BLaER1 treated with 17β-estradiol and CSF1 and Interleukin-3, amounts not matched to agents 10 nM and 100 nM (cell line): ENCODE measurements around the gene PKP2.
A peak's percentile ranks its signal among the peaks of the same experiment; 100 is the strongest.

Source experiments
- H3K27ac ChIP-seq, 11 experiments: shearing (Covaris generic); formaldehyde crosslinking; 2 replicates each; pipeline ENCODE4 v1.8.1; 2022
- H3K27me3 ChIP-seq, 11 experiments: shearing (Covaris generic); formaldehyde crosslinking; 2 replicates each; pipeline ENCODE4 v1.8.1; 2022
- H3K36me3 ChIP-seq, 11 experiments: shearing (Covaris generic); formaldehyde crosslinking; 2 replicates each; pipeline ENCODE4 v1.8.1; 2022
- H3K4me1 ChIP-seq, 10 experiments: shearing (Covaris generic); formaldehyde crosslinking; 2 replicates each; pipeline ENCODE4 v1.8.1; 2022
- H3K4me2 ChIP-seq, 11 experiments: shearing (Covaris generic); formaldehyde crosslinking; 2 replicates each; pipeline ENCODE4 v1.8.1; 2022
- H3K4me3 ChIP-seq, 10 experiments: shearing (Covaris generic); formaldehyde crosslinking; 2 replicates each; pipeline ENCODE4 v1.8.1; 2022
- H3K9ac ChIP-seq, 11 experiments: shearing (Covaris generic); formaldehyde crosslinking; 2 replicates each; pipeline ENCODE4 v1.8.1; 2022
- H3K9me3 ChIP-seq, 11 experiments: shearing (Covaris generic); formaldehyde crosslinking; replicated peaks in 1 of 11; 2 replicates each; pipeline ENCODE4 v1.8.1; 2022
- H4K20me1 ChIP-seq, 11 experiments: shearing (Covaris generic); formaldehyde crosslinking; 2 replicates each; pipeline ENCODE4 v1.8.1; 2022
- Cebpa-rat ChIP-seq, 11 experiments: shearing (Covaris generic); IDR thresholded peaks; 2 replicates each; pipeline ENCODE4 v1.8.1; 2022

Gene PKP2

DNA sequence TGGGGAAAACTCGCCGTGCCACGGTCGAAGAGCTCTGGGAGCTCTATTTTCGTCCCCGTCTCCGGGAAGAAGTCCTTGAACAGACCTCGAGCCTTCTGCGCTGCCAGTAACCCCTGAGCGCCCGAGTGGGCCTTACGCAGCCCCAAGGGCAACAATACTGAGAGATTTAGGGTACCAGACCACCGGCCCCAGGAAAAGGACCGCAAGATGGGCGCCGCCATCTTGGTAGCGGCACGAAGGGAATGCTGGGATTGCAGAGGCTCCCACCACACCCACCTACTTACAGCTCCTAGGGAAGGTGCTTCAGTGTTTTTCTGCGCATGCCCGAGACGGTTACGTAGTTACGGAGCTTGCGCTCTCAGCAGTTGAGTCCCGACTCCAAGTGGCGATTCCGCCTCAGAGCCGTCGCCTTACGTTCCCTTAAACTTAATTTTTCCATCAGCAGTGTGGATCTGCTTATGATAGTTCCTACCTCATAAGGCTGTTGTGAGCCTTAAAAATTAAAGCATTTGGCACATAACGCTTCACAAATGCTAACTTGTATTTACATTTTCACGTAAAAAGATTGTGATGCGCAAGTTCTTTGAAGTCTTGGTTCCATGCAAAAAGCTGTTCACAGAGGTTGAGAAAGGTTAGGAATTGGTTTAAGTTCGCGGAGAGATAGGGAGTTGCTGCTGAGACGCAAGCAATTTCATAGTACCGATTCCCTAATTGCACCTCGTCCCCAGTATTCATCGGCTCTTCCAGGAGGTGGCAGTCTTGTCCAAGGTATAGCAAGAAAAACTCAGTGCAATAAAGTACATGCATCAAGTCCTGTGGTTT lies 140.7 kb downstream of the PKP2 start, which contains the start of gene YARS2:
TSS of gene YARS2 (minus strand) at position 244 of the 822 bp plus-strand sequence. CDS start at position 221, 23 bp downstream.
- Histone ChIP-seq H3K9ac (peak within 1 kb of the TSS; percentile 91 to 98 (median 95)), H3K27me3 (no peaks in the 10 kb centered on the region), H3K27ac (peak within 1 kb of the TSS; percentile 86 to 98 (median 95)), H3K4me1 (peaks cover 13 to 23% (median 19%) of the 10 kb centered on the region in 10 experiments), H3K4me2 (peak within 1 kb of the TSS; percentile 76 to 96 (median 92)), H3K9me3 (no peaks in the 10 kb centered on the region), H4K20me1 (peaks cover 0 to 34% (median 17%) of the 10 kb centered on the region in 11 experiments; a peak in 16 of 22 replicates), H3K36me3 (peaks cover 23 to 33% (median 31%) of the 10 kb centered on the region in 11 experiments), H3K4me3 (peak within 1 kb of the TSS; percentile 74 to 99 (median 90))
- TF ChIP-seq Cebpa-rat (IDR thresholded peaks at IDR 0.05) = no peak

DNA sequence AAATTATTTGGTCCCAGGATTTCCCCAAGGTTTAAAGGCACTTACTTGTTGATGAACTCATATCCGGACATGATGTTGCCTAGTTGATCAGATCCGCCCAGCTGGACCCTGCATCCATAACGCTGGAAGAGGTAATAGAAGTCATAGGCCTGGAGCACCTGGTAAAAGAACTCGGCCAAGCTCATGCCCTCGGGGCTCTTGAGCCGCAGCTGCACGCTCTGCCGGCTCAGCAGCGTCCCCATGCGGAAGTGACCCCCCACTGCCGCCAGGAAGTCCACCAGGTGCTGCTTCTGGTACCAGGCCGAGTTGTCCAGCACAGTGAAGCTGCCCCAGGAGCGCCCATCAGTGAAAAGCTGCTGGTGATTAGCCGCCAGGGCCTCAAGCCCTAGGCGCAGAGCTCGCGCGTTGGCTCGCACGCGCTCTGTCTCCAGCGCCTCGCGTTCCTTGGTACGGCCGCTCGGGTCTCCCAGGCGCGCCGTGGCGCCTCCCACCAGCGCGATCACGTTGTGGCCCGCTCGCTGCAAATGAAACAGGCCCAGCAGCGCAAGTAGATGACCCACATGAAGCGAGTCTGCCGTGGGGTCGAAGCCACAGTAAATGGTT lies 141.4 kb downstream of the PKP2 start:
- Histone ChIP-seq H3K9me3 (no peaks in the 10 kb centered on the region), H4K20me1 (peaks cover 0 to 39% (median 19%) of the 10 kb centered on the region in 11 experiments; a peak in 16 of 22 replicates), H3K9ac (peak overlapping the region; percentile 91 to 98 (median 95)), H3K4me3 (peak overlapping the region; percentile 74 to 99 (median 90)), H3K4me1 (peaks cover 13 to 23% (median 18%) of the 10 kb centered on the region in 10 experiments), H3K4me2 (peak overlapping the region; percentile 76 to 96 (median 92)), H3K27ac (peak overlapping the region; percentile 86 to 98 (median 95)), H3K36me3 (peaks cover 30 to 40% (median 39%) of the 10 kb centered on the region in 11 experiments), H3K27me3 (no peaks in the 10 kb centered on the region)
- TF ChIP-seq Cebpa-rat (IDR thresholded peaks at IDR 0.05) = no peak

DNA sequence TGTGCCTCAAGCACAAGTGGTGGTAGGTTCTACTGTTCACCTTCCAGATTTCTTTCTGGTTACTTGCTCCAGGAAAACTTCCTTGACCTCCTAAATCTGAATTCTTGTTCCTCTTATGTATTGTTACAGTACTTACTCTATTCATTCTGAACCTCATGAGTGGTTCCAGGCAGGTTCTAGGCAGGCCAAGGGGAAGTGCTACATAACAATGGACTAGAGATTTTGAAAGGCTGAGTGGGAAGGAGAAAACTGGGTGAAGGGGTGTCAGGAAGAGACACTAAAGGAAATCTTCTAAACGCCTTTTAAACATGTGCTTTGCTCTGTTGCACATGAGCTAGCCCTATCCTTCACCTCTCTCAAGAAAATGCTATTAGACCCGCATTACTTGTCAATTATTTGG lies 142.5 kb downstream of the PKP2 start:
- Histone ChIP-seq H3K4me2 (peak overlapping the region; percentile 76 to 96 (median 92)), H3K9me3 (no peaks in the 10 kb centered on the region), H3K9ac (peak overlapping the region; percentile 91 to 98 (median 95)), H4K20me1 (peaks cover 0 to 49% (median 24%) of the 10 kb centered on the region in 11 experiments; a peak in 16 of 22 replicates), H3K27ac (peak overlapping the region; percentile 86 to 98 (median 95); a peak in 21 of 22 replicates), H3K4me1 (peaks cover 13 to 23% (median 18%) of the 10 kb centered on the region in 10 experiments), H3K27me3 (no peaks in the 10 kb centered on the region), H3K4me3 (peak overlapping the region; percentile 74 to 99 (median 90)), H3K36me3 (peaks cover 40 to 50% (median 49%) of the 10 kb centered on the region in 11 experiments)
- no peak for TF ChIP-seq Cebpa-rat (IDR thresholded peaks at IDR 0.05)

DNA sequence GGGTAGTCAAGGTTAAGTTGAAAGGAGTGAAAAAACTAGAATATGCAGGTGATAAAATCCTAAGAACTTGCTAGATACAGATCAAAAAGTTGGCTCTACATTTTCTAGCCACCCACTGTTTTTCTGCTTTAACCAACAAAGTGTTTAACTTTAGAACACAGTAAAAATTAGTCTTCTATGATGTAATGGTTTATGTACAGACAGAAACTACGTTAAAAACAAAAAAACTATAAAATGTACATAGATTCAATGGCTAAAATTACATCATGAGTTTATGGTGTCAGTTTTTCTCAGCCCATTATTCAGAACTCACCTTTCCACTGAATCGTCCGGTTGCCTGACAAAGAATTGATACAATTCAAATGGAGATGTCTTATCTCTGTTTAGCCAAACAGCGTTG lies 143.0 kb downstream of the PKP2 start:
- Histone ChIP-seq H3K27ac (peak overlapping the region in 10 of 11 experiments; percentile 86 to 98 (median 95); a peak in 13 of 22 replicates), H3K9ac (peak overlapping the region; percentile 91 to 98 (median 95); a peak in 21 of 22 replicates), H4K20me1 (peaks cover 0 to 54% (median 29%) of the 10 kb centered on the region in 11 experiments; a peak in 16 of 22 replicates), H3K4me2 (peak overlapping the region; percentile 76 to 96 (median 92)), H3K9me3 (no peaks in the 10 kb centered on the region), H3K36me3 (peaks cover 45 to 55% (median 54%) of the 10 kb centered on the region in 11 experiments), H3K4me1 (peaks cover 13 to 23% (median 18%) of the 10 kb centered on the region in 10 experiments), H3K27me3 (no peaks in the 10 kb centered on the region), H3K4me3 (peak overlapping the region; percentile 74 to 99 (median 90); a peak in 18 of 20 replicates)
- no peak for TF ChIP-seq Cebpa-rat (IDR thresholded peaks at IDR 0.05)

DNA sequence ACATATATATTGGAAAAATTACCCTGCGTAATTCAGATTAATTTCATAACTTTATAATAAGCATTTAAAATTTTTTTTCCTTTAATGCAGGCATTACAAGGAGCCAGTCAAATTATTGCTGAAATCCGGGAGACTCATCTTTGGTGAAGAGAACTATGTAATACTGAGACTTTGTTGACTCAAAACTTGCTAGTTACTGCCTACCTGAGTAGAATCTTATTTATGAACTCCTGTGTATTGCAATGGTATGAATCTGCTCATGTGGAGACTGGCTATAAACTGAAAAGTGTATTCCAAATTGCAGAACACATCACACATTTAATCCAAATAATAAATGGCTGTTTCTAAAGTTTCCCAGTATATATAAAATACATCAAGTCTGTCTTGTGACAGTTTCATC lies 153.3 kb downstream of the PKP2 start:
- Histone ChIP-seq H3K9ac (no peak overlapping the region), H3K36me3 (peaks cover 94 to 100% (median 98%) of the 10 kb centered on the region in 11 experiments), H3K27ac (no peak overlapping the region), H3K4me3 (no peak overlapping the region), H3K9me3 (no peaks in the 10 kb centered on the region), H3K4me2 (no peak overlapping the region), H4K20me1 (peaks cover 5 to 92% (median 51%) of the 10 kb centered on the region in 11 experiments; a peak in 17 of 22 replicates), H3K27me3 (no peaks in the 10 kb centered on the region), H3K4me1 (no peaks in the 10 kb centered on the region)
- no peak for TF ChIP-seq Cebpa-rat (IDR thresholded peaks at IDR 0.05)

DNA sequence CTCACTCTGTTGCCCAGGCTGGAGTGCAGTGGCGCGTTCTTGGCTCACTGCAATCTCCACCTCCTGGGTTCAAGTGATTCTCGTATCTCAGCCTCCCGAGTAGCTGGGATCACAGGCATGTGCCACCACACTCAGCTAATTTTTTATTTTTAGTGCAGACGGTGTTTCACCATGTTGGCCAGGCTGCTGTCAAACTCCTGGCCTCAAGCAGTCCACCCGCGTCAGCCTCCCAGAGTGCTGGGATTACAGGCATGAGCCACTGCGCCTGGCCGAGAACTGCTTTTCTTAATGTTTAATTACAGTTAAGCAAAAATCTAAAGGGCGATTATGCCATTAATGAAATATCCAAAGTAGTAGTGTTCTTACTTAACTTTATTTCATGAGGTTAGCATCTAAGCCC lies 154.4 kb downstream of the PKP2 start:
- no peak overlapping the region for H3K4me3 ChIP-seq
- no peak for TF ChIP-seq Cebpa-rat (IDR thresholded peaks at IDR 0.05)
- no peaks in the 10 kb centered on the region for H3K27me3 ChIP-seq
- H4K20me1 ChIP-seq = peaks cover 8 to 90% (median 54%) of the 10 kb centered on the region in 11 experiments; a peak in 19 of 22 replicates
- H3K9ac ChIP-seq = no peak overlapping the region
- H3K27ac ChIP-seq = no peak overlapping the region
- H3K9me3 ChIP-seq = no peaks in the 10 kb centered on the region
- no peak overlapping the region for H3K4me2 ChIP-seq
- peaks cover 93 to 100% (median 98%) of the 10 kb centered on the region in 11 experiments for H3K36me3 ChIP-seq
- no peaks in the 10 kb centered on the region for H3K4me1 ChIP-seq
